C1 segment of cervical spinal cord (tissue), 14 donors: ENCODE results near the gene UBE3C.
A peak's percentile ranks its signal among the peaks of the same experiment; 100 is the strongest.

Experiments
- DNase-seq, 14 donors: peaks; one replicate each; lab custom pipeline; 2025; lab: John Stamatoyannopoulos, UW

The UBE3C gene

GRCh38 chr7:157291404-157292080 is 152.8 kb downstream of the UBE3C start:
- DNase-seq, result no peak

DNA sequence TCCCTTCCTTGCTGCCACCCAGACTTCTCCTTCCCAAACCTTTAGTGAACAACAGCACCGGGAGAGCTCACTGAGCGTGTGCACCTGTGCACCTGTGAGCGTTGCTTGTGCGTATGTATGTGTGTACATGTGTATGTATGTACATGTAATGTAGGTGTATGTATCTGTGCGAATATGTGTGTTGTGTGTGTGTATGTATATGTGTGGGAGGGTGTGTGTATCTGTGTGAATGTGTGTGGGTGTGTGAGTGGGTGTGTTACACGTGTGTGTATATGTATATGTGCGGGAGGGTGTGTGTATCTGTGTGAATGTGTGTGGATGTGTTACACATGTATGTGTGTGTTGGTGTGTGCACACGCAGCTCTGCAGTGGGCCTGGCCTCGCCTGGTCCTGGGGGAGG is 153.5 kb downstream of the UBE3C start:
- no peak for DNase-seq

GRCh38 chr7:157292770-157293412 is 154.2 kb downstream of the UBE3C start:
- no peak for DNase-seq

DNA sequence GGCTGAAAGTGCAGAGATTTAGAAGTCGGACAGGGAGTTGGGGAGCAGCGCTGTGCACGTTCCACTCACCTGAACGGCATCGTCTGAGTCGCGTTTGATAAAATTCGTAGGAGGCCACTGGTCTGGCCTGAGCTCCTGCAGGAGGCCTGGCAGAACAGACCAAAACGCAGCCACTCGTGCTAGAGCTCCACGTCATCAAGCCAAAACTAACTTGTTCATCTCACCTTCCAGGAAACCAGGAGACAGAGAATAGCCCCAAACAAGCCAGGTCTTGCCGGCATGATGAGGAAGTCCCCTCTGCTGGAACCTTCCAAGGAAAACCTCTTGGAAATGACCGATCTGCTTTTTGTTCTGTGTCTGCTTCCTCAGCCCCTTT is 154.7 kb downstream of the UBE3C start:
- DNase-seq, result no peak

DNA sequence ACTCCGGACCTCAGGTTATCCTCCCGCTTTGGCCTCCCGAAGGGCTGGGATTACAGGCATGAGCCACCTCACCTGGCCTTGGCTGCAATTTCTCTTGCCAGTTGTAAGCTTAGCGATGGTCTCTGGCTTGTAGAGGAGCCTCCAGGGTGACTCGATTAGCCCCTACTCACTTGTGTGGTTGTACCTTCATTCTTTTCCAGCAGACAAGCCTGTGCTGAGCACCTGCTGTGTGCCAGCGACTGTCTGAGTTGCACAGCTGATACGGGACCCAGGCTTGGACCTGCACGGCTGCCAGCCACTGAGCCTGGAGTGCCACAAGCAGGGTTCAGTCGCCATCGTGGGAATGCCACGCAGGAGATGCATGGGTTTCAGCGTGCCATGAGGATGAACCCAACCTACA is 156.0 kb downstream of the UBE3C start:
- DNase-seq, result no peak

- no peak for DNase-seq
Observed at GRCh38 chr7:157295338-157295737, 156.6 kb downstream of the UBE3C start.

GRCh38 chr7:157297185-157297584 is 158.5 kb downstream of the UBE3C start:
- no peak for DNase-seq

DNA sequence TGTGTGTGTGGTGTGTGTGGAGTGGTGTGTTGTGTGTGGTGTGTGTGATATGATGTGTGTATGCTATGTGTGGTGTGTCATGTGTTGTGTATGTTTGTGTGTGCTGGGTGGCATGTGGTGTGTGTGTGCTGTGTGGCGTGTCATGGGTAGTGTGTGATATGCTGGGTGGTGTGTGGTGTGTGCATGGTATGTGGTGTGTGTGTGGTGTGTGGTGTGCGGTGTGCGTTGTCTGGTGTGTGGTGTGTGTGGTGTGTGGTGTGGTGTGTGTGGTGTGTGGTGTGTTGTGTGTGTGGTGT is 160.5 kb downstream of the UBE3C start:
- no peak for DNase-seq

DNA sequence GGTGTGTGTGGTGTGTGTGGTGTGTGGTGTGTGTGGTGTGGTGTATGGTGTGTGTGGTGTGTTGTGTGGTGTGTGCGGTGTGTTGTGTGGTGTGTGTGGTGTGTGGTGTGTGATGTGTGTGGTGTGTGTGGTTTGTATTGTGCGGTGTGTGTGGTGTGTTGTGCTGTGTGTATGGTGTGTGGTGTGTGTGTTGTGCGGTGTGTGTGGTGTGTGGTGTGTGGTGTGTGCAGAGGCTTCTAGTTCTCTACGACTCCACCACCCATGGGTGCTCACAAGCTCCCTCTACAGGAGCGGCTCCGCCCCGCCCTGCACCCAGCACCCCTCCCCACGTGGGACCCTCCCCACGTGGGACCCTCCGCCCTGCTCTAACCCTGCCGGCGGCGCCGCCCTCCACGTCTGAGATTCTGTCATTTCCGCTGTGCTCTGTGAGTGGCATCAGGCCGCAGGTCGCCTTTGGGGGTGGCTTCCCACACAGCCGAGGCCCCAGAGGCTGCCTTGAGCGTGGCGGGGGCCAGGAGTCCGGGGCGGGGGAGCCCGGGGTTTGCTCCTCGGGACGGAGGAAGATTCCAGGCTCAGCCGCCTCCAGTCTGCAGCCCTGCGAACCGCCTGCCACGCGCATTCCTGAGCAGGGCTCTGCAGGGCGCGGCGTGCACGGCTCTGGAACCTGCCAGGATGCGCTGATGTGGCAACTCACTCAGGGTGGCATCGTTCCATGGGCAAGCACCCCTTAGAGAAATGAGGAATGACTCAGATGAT is 161.1 kb downstream of the UBE3C start:
- DNase-seq, result no peak

DNA sequence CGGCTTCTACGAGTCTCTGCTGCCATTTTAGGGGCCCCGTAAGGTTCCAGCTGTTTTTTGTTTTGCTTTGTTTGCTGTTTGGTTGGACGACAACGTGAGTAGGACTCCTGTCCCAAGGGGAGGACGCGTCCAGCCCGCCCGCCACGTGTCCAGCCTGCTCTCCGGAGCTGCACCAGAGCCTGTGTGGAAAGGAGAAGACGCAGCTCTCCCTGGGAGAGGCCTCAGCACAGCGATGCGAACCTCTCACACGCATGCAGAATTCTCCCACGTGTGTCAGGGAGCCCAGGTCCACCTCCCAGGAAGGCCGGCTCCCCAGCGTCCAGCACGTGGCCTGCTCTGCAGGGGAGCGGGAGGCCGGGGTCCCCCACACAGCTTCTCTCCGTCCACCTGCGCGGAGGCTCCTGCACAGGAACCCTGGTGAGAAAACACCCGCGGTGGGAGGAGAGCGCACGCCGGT is 161.7 kb downstream of the UBE3C start:
- DNase-seq, result no peak

DNA sequence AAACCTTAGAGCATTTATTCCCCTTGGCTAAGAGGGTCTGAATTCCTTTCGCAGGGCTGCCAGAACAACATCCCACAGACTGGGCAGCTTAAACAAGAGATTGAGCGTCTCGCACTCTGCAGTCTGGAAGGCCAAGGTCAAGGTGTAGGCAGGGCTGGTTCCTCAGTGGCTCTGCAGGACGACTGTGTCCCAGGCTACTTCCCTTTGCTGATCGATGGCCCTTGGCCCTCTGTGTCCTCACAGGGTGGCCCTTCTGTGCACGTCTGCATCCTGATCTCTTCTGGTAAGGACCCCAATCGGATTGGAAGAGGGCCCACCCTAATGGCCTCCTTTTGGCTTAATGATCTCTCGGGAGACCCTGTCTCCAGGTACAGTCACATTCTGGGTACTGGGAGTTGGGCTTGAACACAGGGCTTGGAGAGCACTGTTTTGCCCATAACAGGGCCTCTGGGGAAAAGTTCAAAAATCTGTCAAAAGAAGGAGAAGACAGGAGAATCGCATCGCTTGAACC is 162.9 kb downstream of the UBE3C start:
- DNase-seq, result no peak

- DNase-seq, result no peak
Observed at GRCh38 chr7:157306846-157307838, 168.4 kb downstream of the UBE3C start.

DNA sequence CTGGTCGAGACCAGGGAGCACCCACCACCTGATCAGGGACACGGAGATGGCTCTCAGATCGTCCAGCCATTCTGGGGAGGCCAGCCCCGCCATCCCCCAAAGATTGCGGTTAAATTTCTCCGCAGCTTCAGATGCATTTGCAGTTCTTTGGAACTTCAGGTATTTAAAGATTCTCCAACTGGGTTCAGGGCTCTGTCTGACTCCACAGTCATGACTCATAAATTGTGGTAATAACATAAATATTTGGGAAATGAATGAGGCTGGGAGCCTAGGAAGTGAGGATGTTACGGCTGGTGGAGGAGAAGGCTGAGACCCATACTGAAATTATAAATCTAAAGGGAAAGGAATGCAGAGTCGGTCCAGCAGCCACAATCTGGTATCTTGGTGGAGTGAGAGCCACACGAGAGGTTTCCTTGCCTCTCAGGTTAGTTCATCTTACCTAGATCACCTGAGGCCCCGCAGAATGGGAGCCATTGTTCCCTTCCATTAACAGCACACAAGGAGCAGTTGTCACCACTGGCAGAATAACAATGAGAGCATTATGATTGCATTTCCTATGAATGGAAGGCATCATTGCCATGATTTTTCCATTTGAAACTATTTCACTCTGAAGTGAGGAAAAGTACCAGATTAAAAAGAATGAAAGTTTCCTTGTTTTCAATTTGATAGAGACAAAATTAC is 171.4 kb downstream of the UBE3C start:
- peak in 6 of 14 donors; percentile 16 to 39 (median 20) for DNase-seq

GRCh38 chr7:157310676-157311185 is 172.0 kb downstream of the UBE3C start:
- DNase-seq, result peak in 1 of 14 donors; percentile 20

DNA sequence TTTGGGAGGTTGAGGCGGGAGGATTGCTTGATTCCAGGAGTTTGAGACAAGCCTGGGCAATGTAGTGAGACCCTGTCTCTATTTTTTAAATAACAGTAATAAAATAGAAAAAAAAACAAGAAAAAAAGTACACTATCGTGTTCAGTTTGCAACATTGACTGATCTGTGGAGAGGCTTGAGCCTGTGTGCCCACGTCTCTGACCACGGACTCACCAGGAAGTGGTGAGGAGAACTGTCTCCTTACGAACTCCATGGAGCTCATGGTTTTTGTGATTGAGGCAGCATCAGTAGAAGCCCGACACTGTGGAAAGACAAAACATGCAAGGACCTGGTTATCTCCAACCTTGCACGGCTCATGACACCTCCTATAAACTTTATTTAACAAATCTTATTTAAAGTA is 174.2 kb downstream of the UBE3C start:
- DNase-seq, result no peak

DNA sequence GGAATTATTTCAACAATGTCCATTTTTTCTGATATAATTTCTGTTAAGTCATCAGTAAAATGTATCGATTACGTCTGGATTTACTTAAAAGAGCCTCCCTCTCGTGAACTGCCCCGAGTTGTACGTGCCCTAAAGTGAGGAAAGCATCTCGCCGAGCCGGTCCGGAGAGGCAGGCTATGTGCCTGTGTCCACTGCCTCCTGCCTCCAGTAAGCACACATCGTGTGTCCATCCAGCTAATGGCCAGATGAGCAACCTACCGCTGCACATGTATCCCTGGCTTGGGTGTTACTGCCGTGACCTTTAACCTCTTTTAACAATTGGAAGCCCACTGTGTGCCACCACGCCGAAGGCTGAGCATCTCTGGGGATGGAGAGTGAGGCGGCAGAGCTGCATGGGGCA is 174.9 kb downstream of the UBE3C start:
- no peak for DNase-seq

DNA sequence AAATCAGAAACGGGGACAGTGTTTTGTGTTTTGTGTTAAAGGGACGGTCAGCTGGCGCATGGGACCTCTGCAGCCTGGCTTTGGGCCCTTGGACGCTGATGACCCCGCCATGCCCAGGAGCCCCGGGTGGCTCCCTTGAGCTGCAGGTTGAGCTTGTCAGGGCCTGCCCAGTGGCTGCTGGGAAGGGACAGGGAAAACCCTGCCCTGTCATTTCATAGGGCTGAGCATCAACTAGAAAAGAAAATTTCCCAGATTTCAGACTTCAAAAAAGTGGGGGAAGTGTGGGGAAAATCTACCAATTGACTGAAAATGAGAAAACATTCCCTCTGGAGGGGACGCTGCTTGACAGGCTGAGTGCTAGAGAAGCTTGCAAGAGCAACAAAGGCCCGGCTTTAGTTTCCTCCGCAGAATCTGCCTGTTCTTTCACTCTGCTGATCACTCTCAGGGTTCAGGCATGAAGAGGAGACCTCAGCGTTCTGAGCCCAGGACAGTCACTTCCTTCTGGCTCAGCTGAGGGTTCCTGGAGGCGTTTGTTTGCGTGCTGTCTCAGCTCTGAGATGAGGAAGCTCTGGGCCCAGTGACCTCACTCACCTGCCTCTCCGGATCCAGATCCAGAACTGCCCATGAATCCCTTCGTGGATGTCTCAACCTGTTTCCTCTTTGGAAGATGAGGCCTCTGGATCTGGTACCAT is 179.4 kb downstream of the UBE3C start:
- DNase-seq, result peak in 5 of 14 donors; percentile 13 to 47 (median 13)
